HepG2 (cell line): ENCODE data around the gene TRIM23. TPM values are rescaled to one million over a fixed set of nuclear protein-coding genes. Genes with fewer than 3 reads are reported as not detected.

ENCODE experiments used
- ATAC-seq: fragments of 200-7000 bp; cut with Tn5 transposase; 3 replicates; pipeline ENCODE4 v1.9.1; 2020; ENCODE audit warnings: mild to moderate bottlenecking, moderate library complexity
- BruUV-seq: library from RNA; stranded (reverse); fragments of 400-500 nt; replicated peaks from 2 replicates; lab custom pipeline; 2021; lab: Mats Ljungman, UMichigan
- CTCF ChIA-PET: fragments of 300-600 bp; formaldehyde crosslinking; extraction: SDS; loops from one replicate; lab custom pipeline; 2021; ENCODE audit warnings: low total read pairs, inconsistent platforms, low intra/inter-chr PET ratio; lab: Yijun Ruan, JAX
- POLR2A ChIA-PET: fragments of 350-600 bp; sonication (Branson Sonifier 250); formaldehyde crosslinking; loops from one replicate; lab custom pipeline; 2020; ENCODE audit warnings: antibody characterized with exemption, inconsistent platforms; lab: Yijun Ruan, JAX
- DNase-seq: peaks from one replicate; pipeline ENCODE4 v3.0.0-alpha.2; 2015; ENCODE audit warnings: low spot score
- FAIRE-seq: peaks from 3 replicates; lab custom pipeline; 2011; peaks lifted over from hg19 to GRCh38; lab: Jason Lieb, UNC
- H2AFZ ChIP-seq: one replicate; pipeline ENCODE4 v1.6.1; 2011; ENCODE audit warnings: low read length, inconsistent platforms
- H3K27ac ChIP-seq: fragments of 300-600 bp; 3 replicates; pipeline ENCODE4 v1.8.0; 2011; ENCODE audit warnings: mixed run types, mild to moderate bottlenecking, mixed read lengths, low read length, inconsistent platforms; ENCODE audit not compliant: insufficient read depth; ENCODE audit errors: extremely low read length
- H3K27me3 ChIP-seq, 2 experiments: fragments of 200-600 bp in 1 of 2; 2 replicates in 1 of 2; 3 replicates in 1 of 2; pipeline versions ENCODE4 v1.6.0 to v1.8.0; 2011; ENCODE audit warnings: low read length in 2 of 2, mild to moderate bottlenecking in 2 of 2, moderate library complexity in 2 of 2, inconsistent platforms in 1 of 2; ENCODE audit not compliant: insufficient read depth in 2 of 2, control insufficient read depth in 1 of 2
- H3K36me3 ChIP-seq, 2 experiments: fragments of 200-600 bp in 1 of 2; replicated peaks in 1 of 2; 2 replicates in 1 of 2; 3 replicates in 1 of 2; pipeline versions ENCODE4 v1.5.1 to v1.8.0; 2011; ENCODE audit warnings: low read length in 2 of 2, inconsistent platforms in 1 of 2; ENCODE audit not compliant: insufficient read depth in 2 of 2, control insufficient read depth in 1 of 2
- H3K4me1 ChIP-seq: 2 replicates; pipeline ENCODE4 v1.5.1; 2012; ENCODE audit warnings: low read length, inconsistent platforms; ENCODE audit not compliant: insufficient read depth
- H3K4me2 ChIP-seq: 2 replicates; pipeline ENCODE4 v1.6.0; 2011; ENCODE audit warnings: low read depth, low read length, inconsistent platforms
- H3K4me3 ChIP-seq, 3 experiments: fragments of 200-600 bp in 1 of 3; sonication (generic), shearing (Covaris generic) in 1 of 3; replicated peaks in 1 of 3; 2 replicates each; pipeline ENCODE4 v1.5.1; 2011 to 2016; ENCODE audit warnings: low read length in 3 of 3, inconsistent platforms in 2 of 3, low read depth in 2 of 3, mild to moderate bottlenecking in 2 of 3, control low read depth in 1 of 3, mixed read lengths in 1 of 3; ENCODE audit not compliant: insufficient read depth in 1 of 3
- H3K79me2 ChIP-seq: one replicate; pipeline ENCODE4 v1.6.1; 2011; ENCODE audit warnings: low read length, inconsistent platforms; ENCODE audit not compliant: insufficient read depth
- H3K9ac ChIP-seq: 2 replicates; pipeline ENCODE4 v1.6.0; 2011; ENCODE audit warnings: mild to moderate bottlenecking, low read depth, low read length, inconsistent platforms; ENCODE audit not compliant: insufficient read depth
- H3K9me3 ChIP-seq: 2 replicates; pipeline ENCODE4 v1.5.1; 2012; ENCODE audit warnings: mild to moderate bottlenecking, low read length
- H4K20me1 ChIP-seq: 2 replicates; pipeline ENCODE4 v1.6.0; 2011; ENCODE audit warnings: inconsistent platforms, mild to moderate bottlenecking, low read length, moderate library complexity; ENCODE audit not compliant: insufficient read depth
- CC2D1A ChIP-seq: sonication (generic); formaldehyde crosslinking; IDR thresholded peaks from 2 replicates; pipeline ENCODE4 v1.8.1; 2023; ENCODE audit warnings: mild to moderate bottlenecking, missing genetic modification reagents
- DMAP1 ChIP-seq: IDR thresholded peaks from 2 replicates; pipeline ENCODE4 v1.6.1; 2016
- ELF3 ChIP-seq: IDR thresholded peaks from 2 replicates; pipeline ENCODE4 v1.6.1; 2016; ENCODE audit warnings: missing genetic modification reagents, missing compliant biosample characterization
- ESRRA ChIP-seq: sonication (generic); formaldehyde crosslinking; IDR thresholded peaks from 2 replicates; pipeline ENCODE4 v1.5.1; 2020; ENCODE audit warnings: mild to moderate bottlenecking, low read depth, missing genetic modification reagents
- PLRG1 ChIP-seq: fragments of 450-650 bp; conservative IDR thresholded peaks from 2 replicates; pipeline ENCODE4 v1.6.1; 2016
- SATB2 ChIP-seq: sonication (generic); formaldehyde crosslinking; IDR thresholded peaks from 2 replicates; pipeline ENCODE4 v1.5.0; 2020; ENCODE audit warnings: missing genetic modification reagents
- TGIF2 ChIP-seq: IDR thresholded peaks from 2 replicates; pipeline ENCODE4 v1.6.1; 2016; ENCODE audit warnings: control low read depth, missing compliant biosample characterization
- THAP11 ChIP-seq: IDR thresholded peaks from 2 replicates; pipeline ENCODE4 v1.6.1; 2016; ENCODE audit warnings: missing biosample characterization, missing genetic modification reagents
- ZEB1 ChIP-seq: IDR thresholded peaks from 2 replicates; pipeline ENCODE4 v1.6.1; 2012; ENCODE audit warnings: mild to moderate bottlenecking, low read depth, inconsistent platforms; ENCODE audit not compliant: insufficient replicate concordance
- ZNF788 ChIP-seq: sonication (generic); formaldehyde crosslinking; IDR thresholded peaks from 2 replicates; pipeline ENCODE4 v1.5.0; 2020; ENCODE audit warnings: mild to moderate bottlenecking, missing genetic modification reagents, borderline replicate concordance
- ZNF816 ChIP-seq: sonication (generic); formaldehyde crosslinking; IDR thresholded peaks from 2 replicates; pipeline ENCODE4 v1.8.0; 2022; ENCODE audit warnings: missing genetic modification reagents, mild to moderate bottlenecking, borderline replicate concordance
- ZSCAN31 ChIP-seq: sonication (generic); formaldehyde crosslinking; IDR thresholded peaks from 2 replicates; pipeline ENCODE4 v1.5.0; 2020; ENCODE audit warnings: low read depth, mild to moderate bottlenecking, missing genetic modification reagents
- WGBS: methylation state at CpG from one replicate; pipeline ENCODE4 v1.1.6; 2017; ENCODE audit warnings: low lambda C conversion rate; 5-methylcytosine and 5-hydroxymethylcytosine counted together
- in situ Hi-C: cut with HindIII; loops from 2 replicates; pipeline ENCODE4 v1.10.0; 2017; ENCODE audit warnings: low pct_unique_long_range_greater_than_20kb; ENCODE audit not compliant: extremely low pct_ligation_motif_present
- intact Hi-C: fragments of 100-400 bp; cut with micrococcal nuclease; formaldehyde crosslinking; loops from one replicate; pipeline ENCODE4 v1.10.0; 2022; ENCODE audit not compliant: unreplicated experiment
- polyA plus RNA-seq, 8 experiments: library from polyadenylated mRNA; depleted of rRNA in 3 of 8; stranded (reverse) in 7 of 8; unstranded in 1 of 8; fragments of >200 nt; fragmentation: Illumina TruSeq in 4 of 8; extraction: Trizol in 4 of 8; gene quantifications; 2 replicates each; pipeline versions ENCODE4 v1.2.1 to v1.2.3, GENCODE V29; 2011 to 2016; ENCODE audit warnings: low read depth in 4 of 8, missing spikeins in 1 of 8, mixed read lengths in 1 of 8; ENCODE audit not compliant: insufficient read depth in 1 of 8
- total RNA-seq, 5 experiments: library from RNA; depleted of rRNA; stranded (reverse); fragments of >200 nt; fragmentation: Illumina TruSeq; extraction: Trizol; gene quantifications; 2 replicates each; pipeline ENCODE4 v1.2.3, GENCODE V29; 2016; ENCODE audit warnings: low read depth in 1 of 5
- TF ChIP-seq, protein P1 (sequence below), 2 experiments: sonication (generic) in 1 of 2; formaldehyde crosslinking in 1 of 2; IDR thresholded peaks; 2 replicates each; pipeline versions ENCODE4 v1.5.1 to v1.6.1; 2011 to 2020; ENCODE audit warnings: borderline replicate concordance in 1 of 2, low read depth in 1 of 2, low read length in 1 of 2, mild to moderate bottlenecking in 1 of 2, missing genetic modification reagents in 1 of 2, moderate library complexity in 1 of 2
- TF ChIP-seq, protein P2 (sequence below): fragments of 450-650 bp; IDR thresholded peaks from 2 replicates; pipeline ENCODE4 v1.6.1; 2016
- TF ChIP-seq, protein P3 (sequence below): sonication (generic); formaldehyde crosslinking; IDR thresholded peaks from 2 replicates; pipeline ENCODE4 v1.4.0; 2020; ENCODE audit warnings: missing genetic modification reagents, borderline replicate concordance

Gene TRIM23
- total and polyA plus RNA-seq, 2 of the 13 experiments (the other 11 are each of a cell fraction or from before 2014, with no cell fraction given), result 4.6 to 11.4 TPM

DNA sequence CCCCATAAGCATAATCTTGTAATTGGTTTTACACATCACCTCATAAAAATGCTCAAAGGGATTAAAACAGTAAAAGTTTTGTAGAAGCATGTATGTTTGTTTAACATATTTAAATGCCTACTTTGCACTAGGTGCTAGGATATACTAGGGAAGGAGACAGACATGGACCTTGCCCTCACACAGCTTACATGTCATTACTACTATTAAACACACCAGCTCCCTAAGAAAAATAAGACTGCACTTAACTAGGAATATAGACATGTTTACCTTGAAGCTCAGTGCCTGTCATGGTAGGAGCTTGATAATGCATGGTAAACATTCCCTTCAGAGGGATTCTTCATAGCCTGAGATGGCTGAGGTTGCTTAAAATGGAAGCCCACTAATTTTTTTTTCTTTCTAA lies 6.8 kb upstream of the TRIM23 start (continued):
- no peak for TF ChIP-seq PLRG1
- no peak for TF ChIP-seq CC2D1A (CRISPR knock-in tag)
- TF ChIP-seq ZNF816 (CRISPR knock-in tag), result no peak
- TF ChIP-seq ZNF788 (CRISPR knock-in tag), result no peak
- TF ChIP-seq THAP11, result no peak
- no peak for TF ChIP-seq ELF3
- TF ChIP-seq, protein P1, sequence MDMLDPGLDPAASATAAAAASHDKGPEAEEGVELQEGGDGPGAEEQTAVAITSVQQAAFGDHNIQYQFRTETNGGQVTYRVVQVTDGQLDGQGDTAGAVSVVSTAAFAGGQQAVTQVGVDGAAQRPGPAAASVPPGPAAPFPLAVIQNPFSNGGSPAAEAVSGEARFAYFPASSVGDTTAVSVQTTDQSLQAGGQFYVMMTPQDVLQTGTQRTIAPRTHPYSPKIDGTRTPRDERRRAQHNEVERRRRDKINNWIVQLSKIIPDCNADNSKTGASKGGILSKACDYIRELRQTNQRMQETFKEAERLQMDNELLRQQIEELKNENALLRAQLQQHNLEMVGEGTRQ (IDR thresholded peaks at IDR 0.05; ENCODE audit: low read depth, low read length), result no peak
- TF ChIP-seq, protein P1 (CRISPR knock-in tag; IDR thresholded peaks at IDR 0.05; ENCODE audit: borderline replicate concordance), result no peak
- TF ChIP-seq, protein P2, sequence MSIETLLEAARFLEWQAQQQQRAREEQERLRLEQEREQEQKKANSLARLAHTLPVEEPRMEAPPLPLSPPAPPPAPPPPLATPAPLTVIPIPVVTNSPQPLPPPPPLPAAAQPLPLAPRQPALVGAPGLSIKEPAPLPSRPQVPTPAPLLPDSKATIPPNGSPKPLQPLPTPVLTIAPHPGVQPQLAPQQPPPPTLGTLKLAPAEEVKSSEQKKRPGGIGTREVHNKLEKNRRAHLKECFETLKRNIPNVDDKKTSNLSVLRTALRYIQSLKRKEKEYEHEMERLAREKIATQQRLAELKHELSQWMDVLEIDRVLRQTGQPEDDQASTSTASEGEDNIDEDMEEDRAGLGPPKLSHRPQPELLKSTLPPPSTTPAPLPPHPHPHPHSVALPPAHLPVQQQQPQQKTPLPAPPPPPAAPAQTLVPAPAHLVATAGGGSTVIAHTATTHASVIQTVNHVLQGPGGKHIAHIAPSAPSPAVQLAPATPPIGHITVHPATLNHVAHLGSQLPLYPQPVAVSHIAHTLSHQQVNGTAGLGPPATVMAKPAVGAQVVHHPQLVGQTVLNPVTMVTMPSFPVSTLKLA, result no peak
- TF ChIP-seq, all 625 proteins: peak for 10

DNA sequence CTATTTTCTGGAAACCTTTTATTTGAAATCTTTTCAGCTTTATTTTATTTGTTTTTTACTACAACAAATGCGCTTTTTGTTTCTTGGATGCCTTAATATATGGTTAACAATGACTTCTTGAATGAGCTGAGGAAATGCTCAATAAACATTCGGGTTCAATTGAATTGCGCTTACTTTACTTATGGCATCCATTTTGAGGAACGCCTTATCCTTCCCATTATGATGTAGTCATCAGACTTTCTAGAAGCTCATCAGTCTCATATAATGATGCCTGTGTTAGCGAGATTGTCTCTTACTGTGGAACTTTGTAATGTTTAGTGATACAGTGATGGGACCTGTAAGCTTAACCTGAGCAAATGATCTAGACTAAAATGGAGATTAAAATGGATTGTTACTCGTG lies 1.6 kb upstream of the TRIM23 start:
- in situ Hi-C loops, result no loop called here
- peak overlapping the region; percentile 15 for H2AFZ ChIP-seq
- CTCF ChIA-PET, result no interaction called here
- TF ChIP-seq ZSCAN31 (CRISPR knock-in tag), result no peak
- TF ChIP-seq, protein P3, sequence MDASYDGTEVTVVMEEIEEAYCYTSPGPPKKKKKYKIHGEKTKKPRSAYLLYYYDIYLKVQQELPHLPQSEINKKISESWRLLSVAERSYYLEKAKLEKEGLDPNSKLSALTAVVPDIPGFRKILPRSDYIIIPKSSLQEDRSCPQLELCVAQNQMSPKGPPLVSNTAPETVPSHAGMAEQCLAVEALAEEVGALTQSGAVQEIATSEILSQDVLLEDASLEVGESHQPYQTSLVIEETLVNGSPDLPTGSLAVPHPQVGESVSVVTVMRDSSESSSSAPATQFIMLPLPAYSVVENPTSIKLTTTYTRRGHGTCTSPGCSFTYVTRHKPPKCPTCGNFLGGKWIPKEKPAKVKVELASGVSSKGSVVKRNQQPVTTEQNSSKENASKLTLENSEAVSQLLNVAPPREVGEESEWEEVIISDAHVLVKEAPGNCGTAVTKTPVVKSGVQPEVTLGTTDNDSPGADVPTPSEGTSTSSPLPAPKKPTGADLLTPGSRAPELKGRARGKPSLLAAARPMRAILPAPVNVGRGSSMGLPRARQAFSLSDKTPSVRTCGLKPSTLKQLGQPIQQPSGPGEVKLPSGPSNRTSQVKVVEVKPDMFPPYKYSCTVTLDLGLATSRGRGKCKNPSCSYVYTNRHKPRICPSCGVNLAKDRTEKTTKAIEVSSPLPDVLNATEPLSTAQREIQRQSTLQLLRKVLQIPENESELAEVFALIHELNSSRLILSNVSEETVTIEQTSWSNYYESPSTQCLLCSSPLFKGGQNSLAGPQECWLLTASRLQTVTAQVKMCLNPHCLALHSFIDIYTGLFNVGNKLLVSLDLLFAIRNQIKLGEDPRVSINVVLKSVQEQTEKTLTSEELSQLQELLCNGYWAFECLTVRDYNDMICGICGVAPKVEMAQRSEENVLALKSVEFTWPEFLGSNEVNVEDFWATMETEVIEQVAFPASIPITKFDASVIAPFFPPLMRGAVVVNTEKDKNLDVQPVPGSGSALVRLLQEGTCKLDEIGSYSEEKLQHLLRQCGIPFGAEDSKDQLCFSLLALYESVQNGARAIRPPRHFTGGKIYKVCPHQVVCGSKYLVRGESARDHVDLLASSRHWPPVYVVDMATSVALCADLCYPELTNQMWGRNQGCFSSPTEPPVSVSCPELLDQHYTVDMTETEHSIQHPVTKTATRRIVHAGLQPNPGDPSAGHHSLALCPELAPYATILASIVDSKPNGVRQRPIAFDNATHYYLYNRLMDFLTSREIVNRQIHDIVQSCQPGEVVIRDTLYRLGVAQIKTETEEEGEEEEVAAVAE (CRISPR knock-in tag), result no peak
- TF ChIP-seq SATB2 (CRISPR knock-in tag), result no peak
- TF ChIP-seq ZEB1, result no peak
- TF ChIP-seq DMAP1 (CRISPR knock-in tag), result no peak
- no peak for TF ChIP-seq ESRRA
- TF ChIP-seq TGIF2 (CRISPR knock-in tag), result no peak

More for the DNA sequence above, 1.6 kb upstream of the TRIM23 start:
- BruUV-seq, result no TSS peak
- intact Hi-C loops, result loop anchor here (10.0 kb wide), 1 partner anchor 299 kb away; the partner anchor contains the start of gene ERBIN
- 7% methylated on average over 6 of the region's 6 CpGs for WGBS
- Histone ChIP-seq H3K9me3 (no peaks in the 10 kb centered on the region), H3K4me3 (peak overlapping the region; percentile 90 to 98 (median 95); a peak in 5 of 6 replicates), H3K9ac (peak overlapping the region; percentile 93), H4K20me1 (no peaks in the 10 kb centered on the region), H3K27me3 (peaks cover 0 to 4% of the 10 kb centered on the region in 2 experiments; a peak in 2 of 5 replicates), H3K27ac (peak overlapping the region; percentile 95), H3K4me1 (peaks cover 32% of the 10 kb centered on the region), H3K36me3 (peaks cover 2 to 9% of the 10 kb centered on the region in 2 experiments; a peak in 3 of 5 replicates), H3K4me2 (peak overlapping the region; percentile 83), H3K79me2 (peaks cover 45% of the 10 kb centered on the region)
- FAIRE-seq, result no peak
- ATAC-seq, result no peak
- no peak for DNase-seq
- POLR2A ChIA-PET, result interaction anchor here (1.8 kb wide), 1 partner anchor 62 kb away, joined by 5 read pairs; the partner anchor contains the start of genes CENPK and PPWD1
